ENCODE measurements around the gene RBM45. TPM values are rescaled to one million over a fixed set of nuclear protein-coding genes. Genes with fewer than 3 reads are reported as not detected.

Gene RBM45
- total RNA-seq, 5 donors from 2014 or later (not counting 1 experiment from before 2014, with no cell fraction given) = 9.2 to 17.7 (median 15.6) TPM

DNA sequence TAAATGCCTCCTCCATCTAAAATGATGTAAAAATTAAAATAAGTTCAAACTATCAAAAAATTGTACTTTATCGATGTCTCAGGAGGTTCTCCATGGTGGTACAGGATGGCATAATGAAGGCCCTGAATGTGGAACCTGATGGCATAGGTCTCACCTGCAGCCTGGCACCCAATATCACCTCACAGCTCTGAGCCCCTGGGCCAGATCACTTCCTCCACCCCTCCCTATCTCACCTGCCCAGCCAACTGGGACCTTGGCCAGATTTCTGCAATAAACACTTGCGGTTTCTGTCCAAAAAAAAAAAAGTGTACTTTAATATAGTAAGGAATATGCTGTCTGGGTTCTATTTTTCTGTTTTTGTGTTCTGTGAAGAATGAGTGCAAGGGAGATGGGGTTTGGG is 6.7 kb upstream of the RBM45 start:
- no peaks in the 10 kb centered on the region for H3K27me3 Mint-ChIP-seq
- DNase-seq (no peak), ATAC-seq (replicated peaks in 1 of 4) (no peak)
- H3K9me3 Mint-ChIP-seq = no peaks in the 10 kb centered on the region
- H3K4me1 ChIP-seq (ENCODE audit: control insufficient read depth in 1 of 2, extremely low read depth in 1 of 2, insufficient read depth in 2 of 2, low read length in 2 of 2) = no peaks in the 10 kb centered on the region
- no peak overlapping the region for H3K27ac ChIP-seq (ENCODE audit: low read length)
- no peak overlapping the region for H3K27ac Mint-ChIP-seq
- peaks cover 0 to 2% (median 0%) of the 10 kb centered on the region in 3 donors for H3K4me1 Mint-ChIP-seq
- peaks cover 0 to 7% of the 10 kb centered on the region in 2 experiments for H3K27me3 ChIP-seq (replicated peaks in 1 of 2; ENCODE audit: control insufficient read depth in 2 of 2, extremely low read depth in 1 of 2, insufficient read depth in 2 of 2, low read length in 1 of 2)
- no CpG with 5 or more reads among the region's 2 CpGs for WGBS (ENCODE audit: insufficient coverage)
- H3K4me3 ChIP-seq (ENCODE audit: control insufficient read depth in 1 of 2, extremely low read depth in 1 of 2, low read length in 1 of 2) = no peak overlapping the region
- no peaks in the 10 kb centered on the region for H3K36me3 ChIP-seq (ENCODE audit: control insufficient read depth in 2 of 2, extremely low read depth in 1 of 2, insufficient read depth in 1 of 2, low read length in 1 of 2)
- no peaks in the 10 kb centered on the region for H3K9me3 ChIP-seq
- ChIA-PET CTCF (interaction anchor here in 1 of 2 donors (1.1 kb wide), 2 partner anchors 13 to 269 kb away, joined by 3 to 4 read pairs; no protein-coding TSS in a partner anchor), POLR2A (interaction anchor here in 1 of 2 donors (0.7 kb wide), 1 partner anchor 37 kb away, joined by 3 read pairs; no protein-coding TSS in a partner anchor)
- H3K36me3 Mint-ChIP-seq = no peaks in the 10 kb centered on the region
- no peak overlapping the region for H3K4me3 Mint-ChIP-seq

GRCh38 chr2:178106053-178106452 is 6.2 kb upstream of the RBM45 start:
- no peaks in the 10 kb centered on the region for H3K4me1 ChIP-seq (ENCODE audit: control insufficient read depth in 1 of 2, extremely low read depth in 1 of 2, insufficient read depth in 2 of 2, low read length in 2 of 2)
- ATAC-seq (replicated peaks in 1 of 4) = no peak
- no peaks in the 10 kb centered on the region for H3K27me3 Mint-ChIP-seq
- no peak overlapping the region for H3K4me3 Mint-ChIP-seq
- peaks cover 0 to 7% of the 10 kb centered on the region in 2 experiments for H3K27me3 ChIP-seq (replicated peaks in 1 of 2; ENCODE audit: control insufficient read depth in 2 of 2, extremely low read depth in 1 of 2, insufficient read depth in 2 of 2, low read length in 1 of 2)
- no peak overlapping the region for H3K27ac Mint-ChIP-seq
- DNase-seq = no peak
- 100% methylated on average over 1 of the region's 2 CpGs for WGBS (ENCODE audit: insufficient coverage)
- H3K4me1 Mint-ChIP-seq = peaks cover 0 to 2% (median 0%) of the 10 kb centered on the region in 3 donors
- no peaks in the 10 kb centered on the region for H3K36me3 Mint-ChIP-seq
- H3K27ac ChIP-seq (ENCODE audit: low read length) = no peak overlapping the region
- H3K4me3 ChIP-seq (ENCODE audit: control insufficient read depth in 1 of 2, extremely low read depth in 1 of 2, low read length in 1 of 2) = no peak overlapping the region
- H3K9me3 Mint-ChIP-seq = no peaks in the 10 kb centered on the region
- no peaks in the 10 kb centered on the region for H3K36me3 ChIP-seq (ENCODE audit: control insufficient read depth in 2 of 2, extremely low read depth in 1 of 2, insufficient read depth in 1 of 2, low read length in 1 of 2)
- CTCF ChIA-PET = interaction anchor here in 1 of 2 donors (0.9 to 1.1 kb wide), 3 partner anchors 10 to 268 kb away, joined by 3 to 4 read pairs (median 4); no protein-coding TSS in a partner anchor
- no peaks in the 10 kb centered on the region for H3K9me3 ChIP-seq
- POLR2A ChIA-PET = no interaction called here

GRCh38 chr2:178108176-178108575 is 4.1 kb upstream of the RBM45 start:
- no peak for DNase-seq
- WGBS (ENCODE audit: insufficient coverage) = 94% methylated on average over 18 of the region's 21 CpGs
- Mint-ChIP-seq H3K36me3 (no peaks in the 10 kb centered on the region), H3K4me3 (no peak overlapping the region), H3K27me3 (no peaks in the 10 kb centered on the region), H3K9me3 (no peaks in the 10 kb centered on the region), H3K4me1 (peaks cover 11 to 18% (median 17%) of the 10 kb centered on the region in 3 donors), H3K27ac (no peak overlapping the region)
- H3K4me1 ChIP-seq (ENCODE audit: control insufficient read depth in 1 of 2, extremely low read depth in 1 of 2, insufficient read depth in 2 of 2, low read length in 2 of 2) = peaks cover 0 to 14% of the 10 kb centered on the region in 2 experiments
- ChIA-PET POLR2A (no interaction called here), CTCF (no interaction called here)
- H3K27me3 ChIP-seq (replicated peaks in 1 of 2; ENCODE audit: control insufficient read depth in 2 of 2, extremely low read depth in 1 of 2, insufficient read depth in 2 of 2, low read length in 1 of 2) = peaks cover 0 to 7% of the 10 kb centered on the region in 2 experiments
- H3K4me3 ChIP-seq (ENCODE audit: control insufficient read depth in 1 of 2, extremely low read depth in 1 of 2, low read length in 1 of 2) = no peak overlapping the region
- H3K36me3 ChIP-seq (ENCODE audit: control insufficient read depth in 2 of 2, extremely low read depth in 1 of 2, insufficient read depth in 1 of 2, low read length in 1 of 2) = no peaks in the 10 kb centered on the region
- ATAC-seq (replicated peaks in 1 of 4) = no peak
- H3K27ac ChIP-seq (ENCODE audit: low read length) = no peak overlapping the region
- no peaks in the 10 kb centered on the region for H3K9me3 ChIP-seq

- DNase-seq (peak in 1 of 35 experiments; percentile 49), ATAC-seq (replicated peaks in 1 of 4) (no peak)
- peaks cover 0 to 7% of the 10 kb centered on the region in 2 experiments for H3K27me3 ChIP-seq (replicated peaks in 1 of 2; ENCODE audit: control insufficient read depth in 2 of 2, extremely low read depth in 1 of 2, insufficient read depth in 2 of 2, low read length in 1 of 2)
- H3K9me3 ChIP-seq = no peaks in the 10 kb centered on the region
- ChIA-PET CTCF (no interaction called here), POLR2A (no interaction called here)
- H3K9me3 Mint-ChIP-seq = no peaks in the 10 kb centered on the region
- WGBS (ENCODE audit: insufficient coverage) = no CpG with 5 or more reads among the region's 1 CpG
- no peak overlapping the region for H3K27ac ChIP-seq (ENCODE audit: low read length)
- no peak overlapping the region for H3K27ac Mint-ChIP-seq
- peaks cover 26 to 33% (median 30%) of the 10 kb centered on the region in 3 donors for H3K4me1 Mint-ChIP-seq
- H3K36me3 Mint-ChIP-seq = no peaks in the 10 kb centered on the region
- no peaks in the 10 kb centered on the region for H3K27me3 Mint-ChIP-seq
- no peak overlapping the region for H3K4me3 ChIP-seq (ENCODE audit: control insufficient read depth in 1 of 2, extremely low read depth in 1 of 2, low read length in 1 of 2)
- H3K4me3 Mint-ChIP-seq = no peak overlapping the region
- peaks cover 2 to 14% of the 10 kb centered on the region in 2 experiments for H3K4me1 ChIP-seq (ENCODE audit: control insufficient read depth in 1 of 2, extremely low read depth in 1 of 2, insufficient read depth in 2 of 2, low read length in 2 of 2)
- no peaks in the 10 kb centered on the region for H3K36me3 ChIP-seq (ENCODE audit: control insufficient read depth in 2 of 2, extremely low read depth in 1 of 2, insufficient read depth in 1 of 2, low read length in 1 of 2)
Measured at GRCh38 chr2:178109813-178110212, 2.4 kb upstream of the RBM45 start.

GRCh38 chr2:178110681-178111080 is 1.6 kb upstream of the RBM45 start:
- peaks cover 33 to 41% (median 35%) of the 10 kb centered on the region in 3 donors for H3K4me1 Mint-ChIP-seq
- no peaks in the 10 kb centered on the region for H3K36me3 Mint-ChIP-seq
- Histone ChIP-seq H3K36me3 (ENCODE audit: control insufficient read depth in 2 of 2, extremely low read depth in 1 of 2, insufficient read depth in 1 of 2, low read length in 1 of 2) (no peaks in the 10 kb centered on the region), H3K27ac (ENCODE audit: low read length) (no peak overlapping the region), H3K9me3 (no peaks in the 10 kb centered on the region), H3K27me3 (replicated peaks in 1 of 2; ENCODE audit: control insufficient read depth in 2 of 2, extremely low read depth in 1 of 2, insufficient read depth in 2 of 2, low read length in 1 of 2) (peaks cover 0 to 7% of the 10 kb centered on the region in 2 experiments), H3K4me1 (ENCODE audit: control insufficient read depth in 1 of 2, extremely low read depth in 1 of 2, insufficient read depth in 2 of 2, low read length in 2 of 2) (peaks cover 2 to 14% of the 10 kb centered on the region in 2 experiments), H3K4me3 (ENCODE audit: control insufficient read depth in 1 of 2, extremely low read depth in 1 of 2, low read length in 1 of 2) (no peak overlapping the region)
- no peak overlapping the region for H3K27ac Mint-ChIP-seq
- H3K27me3 Mint-ChIP-seq = no peaks in the 10 kb centered on the region
- H3K4me3 Mint-ChIP-seq = no peak overlapping the region
- H3K9me3 Mint-ChIP-seq = no peaks in the 10 kb centered on the region
- ChIA-PET CTCF (interaction anchor here (1.0 to 1.4 kb wide), 2 partner anchors 10 to 21 kb away, joined by 3 read pairs; no protein-coding TSS in a partner anchor), POLR2A (no interaction called here)
- no peak for ATAC-seq (replicated peaks in 1 of 4)
- no peak for DNase-seq
- 100% methylated on average over 2 of the region's 4 CpGs for WGBS (ENCODE audit: insufficient coverage)

DNA sequence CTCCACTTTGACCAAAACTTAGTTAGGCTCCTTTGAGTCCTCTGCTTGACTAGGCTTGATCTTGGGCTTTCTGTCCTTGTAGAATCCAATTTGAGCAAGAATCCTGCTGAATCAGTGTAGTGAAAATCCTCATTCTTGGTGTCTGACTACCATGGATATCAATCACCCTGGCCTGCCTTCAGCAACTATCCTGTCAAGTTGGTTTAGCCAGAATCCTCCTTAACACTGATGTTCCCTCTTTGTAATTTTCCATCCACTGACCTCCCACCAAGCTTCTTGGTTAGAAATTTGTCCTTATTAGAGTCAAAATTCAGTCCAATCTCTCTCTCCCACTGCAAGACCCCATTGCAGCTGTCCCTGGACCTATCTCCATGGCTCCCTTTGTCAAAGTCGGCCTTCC is 494 bp upstream of the RBM45 start:
- ChIA-PET CTCF (interaction anchor here (0.6 to 2.4 kb wide), 12 partner anchors 8 to 303 kb away, joined by 3 to 11 read pairs (median 3); no protein-coding TSS in a partner anchor), POLR2A (interaction anchor here in 1 of 2 donors (0.5 kb wide), 1 partner anchor 331 kb away, joined by 3 read pairs; no protein-coding TSS in a partner anchor)
- peaks cover 33 to 44% (median 39%) of the 10 kb centered on the region in 3 donors for H3K4me1 Mint-ChIP-seq
- Histone ChIP-seq H3K36me3 (ENCODE audit: control insufficient read depth in 2 of 2, extremely low read depth in 1 of 2, insufficient read depth in 1 of 2, low read length in 1 of 2) (peaks cover 0 to 3% of the 10 kb centered on the region in 2 donors), H3K27me3 (replicated peaks in 1 of 2; ENCODE audit: control insufficient read depth in 2 of 2, extremely low read depth in 1 of 2, insufficient read depth in 2 of 2, low read length in 1 of 2) (peaks cover 0 to 7% of the 10 kb centered on the region in 2 experiments), H3K4me1 (ENCODE audit: control insufficient read depth in 1 of 2, extremely low read depth in 1 of 2, insufficient read depth in 2 of 2, low read length in 2 of 2) (peaks cover 2 to 14% of the 10 kb centered on the region in 2 experiments), H3K4me3 (ENCODE audit: control insufficient read depth in 1 of 2, extremely low read depth in 1 of 2, low read length in 1 of 2) (peak overlapping the region; percentile 83 to 98), H3K9me3 (no peaks in the 10 kb centered on the region), H3K27ac (ENCODE audit: low read length) (peak overlapping the region; percentile 38)
- no peaks in the 10 kb centered on the region for H3K27me3 Mint-ChIP-seq
- ATAC-seq (replicated peaks in 1 of 4) (no peak), DNase-seq (no peak)
- H3K36me3 Mint-ChIP-seq = peaks cover 3% of the 10 kb centered on the region
- WGBS (ENCODE audit: insufficient coverage) = no CpG with 5 or more reads among the region's 1 CpG
- H3K27ac Mint-ChIP-seq = peak overlapping the region; percentile 74 to 89
- no peaks in the 10 kb centered on the region for H3K9me3 Mint-ChIP-seq
- H3K4me3 Mint-ChIP-seq = peak overlapping the region; percentile 87 to 95 (median 93)
